ENCODE results near the gene GPD1. TPM values are rescaled to one million over a fixed set of nuclear protein-coding genes. Genes with fewer than 3 reads are reported as not detected.

GPD1 gene
- total RNA-seq, 1 donor = not detected

DNA sequence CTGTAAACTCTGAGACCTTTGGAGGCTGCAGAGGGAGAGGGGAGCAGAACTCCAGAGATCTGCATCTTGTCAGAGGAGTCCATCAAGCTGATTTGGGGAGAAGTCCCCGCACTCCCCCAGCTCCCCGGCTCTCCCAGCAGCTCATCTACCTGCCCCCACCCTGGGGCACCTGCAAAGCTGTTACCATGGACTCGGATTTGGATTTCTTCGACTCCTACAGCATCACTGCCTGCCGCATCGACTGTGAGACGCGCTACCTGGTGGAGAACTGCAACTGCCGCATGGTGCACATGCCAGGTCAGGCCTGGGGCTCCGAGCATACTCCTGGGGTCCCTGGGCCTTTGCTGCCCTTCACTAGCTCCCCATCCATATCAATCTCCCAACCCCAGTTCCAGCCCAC lies 25.5 kb upstream of the GPD1 start:
- DNase-seq (ENCODE audit: insufficient read length, low spot score, missing footprints) = no peak
- Histone ChIP-seq H3K79me2 (ENCODE audit: insufficient read depth, low read length) (no peaks in the 10 kb centered on the region), H3K4me3 (ENCODE audit: insufficient read depth, low read length) (no peak overlapping the region), H3K4me2 (ENCODE audit: insufficient read depth, low read length) (no peak overlapping the region), H3K4me1 (ENCODE audit: insufficient read depth, low read length) (peaks cover 4% of the 10 kb centered on the region), H2AFZ (ENCODE audit: low read length) (no peak overlapping the region), H3K27me3 (ENCODE audit: insufficient read depth, low read length) (no peaks in the 10 kb centered on the region), H4K20me1 (ENCODE audit: insufficient read depth, low read length) (no peaks in the 10 kb centered on the region), H3K27ac (ENCODE audit: low read depth, low read length) (no peak overlapping the region), H3K9me3 (ENCODE audit: low read depth, low read length) (no peaks in the 10 kb centered on the region), H3K36me3 (ENCODE audit: insufficient read depth, low read length) (no peaks in the 10 kb centered on the region)
- TF ChIP-seq, protein P1, sequence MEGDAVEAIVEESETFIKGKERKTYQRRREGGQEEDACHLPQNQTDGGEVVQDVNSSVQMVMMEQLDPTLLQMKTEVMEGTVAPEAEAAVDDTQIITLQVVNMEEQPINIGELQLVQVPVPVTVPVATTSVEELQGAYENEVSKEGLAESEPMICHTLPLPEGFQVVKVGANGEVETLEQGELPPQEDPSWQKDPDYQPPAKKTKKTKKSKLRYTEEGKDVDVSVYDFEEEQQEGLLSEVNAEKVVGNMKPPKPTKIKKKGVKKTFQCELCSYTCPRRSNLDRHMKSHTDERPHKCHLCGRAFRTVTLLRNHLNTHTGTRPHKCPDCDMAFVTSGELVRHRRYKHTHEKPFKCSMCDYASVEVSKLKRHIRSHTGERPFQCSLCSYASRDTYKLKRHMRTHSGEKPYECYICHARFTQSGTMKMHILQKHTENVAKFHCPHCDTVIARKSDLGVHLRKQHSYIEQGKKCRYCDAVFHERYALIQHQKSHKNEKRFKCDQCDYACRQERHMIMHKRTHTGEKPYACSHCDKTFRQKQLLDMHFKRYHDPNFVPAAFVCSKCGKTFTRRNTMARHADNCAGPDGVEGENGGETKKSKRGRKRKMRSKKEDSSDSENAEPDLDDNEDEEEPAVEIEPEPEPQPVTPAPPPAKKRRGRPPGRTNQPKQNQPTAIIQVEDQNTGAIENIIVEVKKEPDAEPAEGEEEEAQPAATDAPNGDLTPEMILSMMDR (IDR thresholded peaks at IDR 0.05; ENCODE audit: extremely low read depth, low read depth, low read length) = no peak

DNA sequence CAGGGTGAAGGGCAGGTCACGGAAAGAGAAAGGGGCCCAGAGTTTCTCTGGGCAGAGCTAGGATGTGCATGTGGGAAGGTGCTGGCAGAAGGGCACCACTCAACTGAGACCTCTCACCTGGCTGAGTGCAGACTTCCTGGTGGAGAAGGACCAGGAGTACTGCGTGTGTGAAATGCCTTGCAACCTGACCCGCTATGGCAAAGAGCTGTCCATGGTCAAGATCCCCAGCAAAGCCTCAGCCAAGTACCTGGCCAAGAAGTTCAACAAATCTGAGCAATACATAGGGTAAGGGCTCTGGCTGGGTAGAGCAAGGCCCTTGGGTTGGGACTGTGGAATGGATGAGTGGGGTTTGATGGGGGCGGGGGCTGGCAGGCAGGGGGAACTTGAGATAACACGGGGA lies 24.0 kb upstream of the GPD1 start:
- peaks cover 6% of the 10 kb centered on the region for H3K79me2 ChIP-seq (ENCODE audit: insufficient read depth, low read length)
- H3K4me1 ChIP-seq (ENCODE audit: insufficient read depth, low read length) = peaks cover 7% of the 10 kb centered on the region
- H3K27me3 ChIP-seq (ENCODE audit: insufficient read depth, low read length) = no peaks in the 10 kb centered on the region
- H3K27ac ChIP-seq (ENCODE audit: low read depth, low read length) = no peak overlapping the region
- H3K9me3 ChIP-seq (ENCODE audit: low read depth, low read length) = no peaks in the 10 kb centered on the region
- H2AFZ ChIP-seq (ENCODE audit: low read length) = no peak overlapping the region
- H3K36me3 ChIP-seq (ENCODE audit: insufficient read depth, low read length) = no peaks in the 10 kb centered on the region
- no peak overlapping the region for H3K4me3 ChIP-seq (ENCODE audit: insufficient read depth, low read length)
- TF ChIP-seq, protein P1 (IDR thresholded peaks at IDR 0.05; ENCODE audit: extremely low read depth, low read depth, low read length) = no peak
- no peak for DNase-seq (ENCODE audit: insufficient read length, low spot score, missing footprints)
- H4K20me1 ChIP-seq (ENCODE audit: insufficient read depth, low read length) = no peaks in the 10 kb centered on the region
- no peak overlapping the region for H3K4me2 ChIP-seq (ENCODE audit: insufficient read depth, low read length)

DNA sequence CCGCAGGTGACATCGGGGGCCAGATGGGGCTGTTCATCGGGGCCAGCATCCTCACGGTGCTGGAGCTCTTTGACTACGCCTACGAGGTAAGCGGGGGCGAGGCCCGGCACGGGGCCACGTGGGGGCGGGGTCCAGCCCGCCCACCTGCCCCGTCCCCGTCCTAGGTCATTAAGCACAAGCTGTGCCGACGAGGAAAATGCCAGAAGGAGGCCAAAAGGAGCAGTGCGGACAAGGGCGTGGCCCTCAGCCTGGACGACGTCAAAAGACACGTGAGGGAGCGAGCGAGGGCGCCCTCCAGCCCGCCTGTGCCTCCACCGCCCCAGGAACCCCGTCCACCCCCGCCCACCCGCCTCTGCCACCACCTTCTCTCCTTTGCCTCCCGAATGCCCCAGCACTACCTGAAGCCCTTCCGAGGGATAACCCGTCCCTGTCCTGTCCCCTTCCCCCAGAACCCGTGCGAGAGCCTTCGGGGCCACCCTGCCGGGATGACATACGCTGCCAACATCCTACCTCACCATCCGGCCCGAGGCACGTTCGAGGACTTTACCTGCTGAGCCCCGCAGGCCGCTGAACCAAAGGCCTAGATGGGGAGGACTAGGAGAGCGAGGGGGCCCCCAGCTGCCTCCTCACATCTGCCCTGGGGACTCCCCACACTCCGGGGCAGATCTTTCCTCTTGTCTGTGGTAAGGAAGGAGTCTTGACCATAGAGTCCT lies 22.6 kb upstream of the GPD1 start:
- no peak overlapping the region for H2AFZ ChIP-seq (ENCODE audit: low read length)

DNA sequence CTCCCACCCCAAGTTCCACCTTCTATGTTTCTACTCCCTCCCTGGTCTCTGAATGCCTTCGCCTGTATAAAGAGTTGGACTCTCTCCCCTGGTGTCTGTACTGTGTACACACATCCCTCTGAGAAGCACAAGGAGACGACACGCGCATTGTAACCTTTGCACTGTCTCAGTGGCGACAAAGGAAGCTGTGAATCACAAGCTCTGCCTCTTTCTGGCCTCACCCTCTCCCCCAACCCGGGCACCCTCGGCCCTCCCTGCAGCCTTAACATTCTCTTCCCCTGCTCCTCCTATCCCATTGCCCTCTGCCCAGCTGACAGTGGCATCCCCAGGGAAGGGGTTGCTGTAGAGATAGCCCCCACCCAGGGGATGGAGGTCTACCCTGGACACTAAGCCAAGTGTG lies 21.2 kb upstream of the GPD1 start:
- Histone ChIP-seq H3K9me3 (ENCODE audit: low read depth, low read length) (no peaks in the 10 kb centered on the region), H3K4me3 (ENCODE audit: insufficient read depth, low read length) (no peak overlapping the region), H3K27me3 (ENCODE audit: insufficient read depth, low read length) (no peaks in the 10 kb centered on the region), H3K36me3 (ENCODE audit: insufficient read depth, low read length) (peaks cover 13% of the 10 kb centered on the region), H3K4me1 (ENCODE audit: insufficient read depth, low read length) (peaks cover 11% of the 10 kb centered on the region), H3K27ac (ENCODE audit: low read depth, low read length) (no peak overlapping the region), H4K20me1 (ENCODE audit: insufficient read depth, low read length) (peaks cover 3% of the 10 kb centered on the region), H3K79me2 (ENCODE audit: insufficient read depth, low read length) (peaks cover 15% of the 10 kb centered on the region), H2AFZ (ENCODE audit: low read length) (no peak overlapping the region), H3K4me2 (ENCODE audit: insufficient read depth, low read length) (no peak overlapping the region)
- TF ChIP-seq, protein P1 (IDR thresholded peaks at IDR 0.05; ENCODE audit: extremely low read depth, low read depth, low read length) = no peak
- peak; percentile 70 for DNase-seq (ENCODE audit: insufficient read length, low spot score, missing footprints)

More for the DNA sequence above, 22.6 kb upstream of the GPD1 start:
- Histone ChIP-seq H3K27ac (ENCODE audit: low read depth, low read length) (no peak overlapping the region), H3K4me1 (ENCODE audit: insufficient read depth, low read length) (peaks cover 4% of the 10 kb centered on the region), H3K4me3 (ENCODE audit: insufficient read depth, low read length) (no peak overlapping the region), H3K9me3 (ENCODE audit: low read depth, low read length) (no peaks in the 10 kb centered on the region), H3K4me2 (ENCODE audit: insufficient read depth, low read length) (no peak overlapping the region), H3K27me3 (ENCODE audit: insufficient read depth, low read length) (no peaks in the 10 kb centered on the region), H4K20me1 (ENCODE audit: insufficient read depth, low read length) (peaks cover 3% of the 10 kb centered on the region), H3K79me2 (ENCODE audit: insufficient read depth, low read length) (peaks cover 15% of the 10 kb centered on the region), H3K36me3 (ENCODE audit: insufficient read depth, low read length) (no peaks in the 10 kb centered on the region)
- TF ChIP-seq, protein P1 (IDR thresholded peaks at IDR 0.05; ENCODE audit: extremely low read depth, low read depth, low read length) = no peak
- no peak for DNase-seq (ENCODE audit: insufficient read length, low spot score, missing footprints)

Data from osteoblast (primary cell).